Neuronal stem cell (in vitro differentiated cells): ENCODE results near the gene ZBTB40.

Experiments
- DNase-seq: peaks from one replicate; pipeline ENCODE4 v3.0.0-alpha.2; 2013; ENCODE audit warnings: low spot score
- H2AFZ ChIP-seq: one replicate; pipeline ENCODE4 v1.6.1; 2013; ENCODE audit warnings: mild to moderate bottlenecking, low read length, inconsistent platforms
- H2AK5ac ChIP-seq: 2 replicates; pipeline ENCODE4 v1.6.1; 2013; ENCODE audit warnings: low read depth, mild to moderate bottlenecking, inconsistent platforms, low read length, moderate library complexity, mixed read lengths
- H2BK120ac ChIP-seq: 2 replicates; pipeline ENCODE4 v1.6.1; 2013; ENCODE audit warnings: low read depth, mild to moderate bottlenecking, inconsistent platforms, low read length, moderate library complexity, mixed read lengths
- H2BK12ac ChIP-seq: one replicate; pipeline ENCODE4 v1.6.1; 2013; ENCODE audit warnings: low read length, inconsistent platforms
- H2BK15ac ChIP-seq: 2 replicates; pipeline ENCODE4 v1.6.1; 2013; ENCODE audit warnings: mild to moderate bottlenecking, low read length, inconsistent platforms, mixed read lengths
- H2BK5ac ChIP-seq: one replicate; pipeline ENCODE4 v1.6.1; 2013; ENCODE audit warnings: inconsistent platforms, mild to moderate bottlenecking, low read length, moderate library complexity
- H3K14ac ChIP-seq: one replicate; pipeline ENCODE4 v1.6.1; 2013; ENCODE audit warnings: low read length, inconsistent platforms
- H3K18ac ChIP-seq: 2 replicates; pipeline ENCODE4 v1.6.1; 2013; ENCODE audit warnings: low read length, inconsistent platforms
- H3K23ac ChIP-seq: 2 replicates; pipeline ENCODE4 v1.6.1; 2013; ENCODE audit warnings: low read depth, mild to moderate bottlenecking, mixed read lengths, low read length, inconsistent platforms; ENCODE audit not compliant: poor library complexity
- H3K27ac ChIP-seq: replicated peaks from 3 replicates; pipeline ENCODE4 v1.5.1; 2013; ENCODE audit warnings: low read length, inconsistent platforms
- H3K27me3 ChIP-seq, 3 experiments: 2 replicates each; pipeline ENCODE4 v1.6.1; 2013; ENCODE audit warnings: low read length in 3 of 3, mild to moderate bottlenecking in 2 of 3, inconsistent platforms in 1 of 3, low read depth in 1 of 3, mixed read lengths in 1 of 3, moderate library complexity in 1 of 3; ENCODE audit not compliant: control insufficient read depth in 3 of 3, insufficient read depth in 3 of 3
- H3K36me3 ChIP-seq, 2 donors: replicated peaks in 1 of 2; 2 replicates each; pipeline ENCODE4 v1.6.1; 2013; ENCODE audit warnings: low read length in 2 of 2; ENCODE audit not compliant: control insufficient read depth in 2 of 2, insufficient read depth in 2 of 2
- H3K4ac ChIP-seq: 2 replicates; pipeline ENCODE4 v1.6.1; 2013; ENCODE audit warnings: inconsistent platforms, mild to moderate bottlenecking, low read length, moderate library complexity
- H3K4me1 ChIP-seq, 2 donors: 1 replicate in 1 of 2; 2 replicates in 1 of 2; pipeline ENCODE4 v1.6.1; 2013; ENCODE audit warnings: low read length in 2 of 2, low read depth in 1 of 2; ENCODE audit not compliant: control insufficient read depth in 2 of 2, insufficient read depth in 1 of 2
- H3K4me2 ChIP-seq: one replicate; pipeline ENCODE4 v1.6.1; 2013; ENCODE audit warnings: mild to moderate bottlenecking, low read length, inconsistent platforms; ENCODE audit not compliant: insufficient read depth, poor library complexity, severe bottlenecking
- H3K4me3 ChIP-seq, 2 donors: 2 replicates each; pipeline ENCODE4 v1.5.1; 2013; ENCODE audit warnings: low read length in 2 of 2, mild to moderate bottlenecking in 2 of 2, inconsistent platforms in 1 of 2, moderate library complexity in 1 of 2
- H3K79me1 ChIP-seq: one replicate; pipeline ENCODE4 v1.6.1; 2013; ENCODE audit warnings: low read depth, mild to moderate bottlenecking, inconsistent platforms, low read length, moderate library complexity
- H3K9ac ChIP-seq: one replicate; pipeline ENCODE4 v1.6.1; 2013; ENCODE audit warnings: mild to moderate bottlenecking, low read depth, low read length, inconsistent platforms; ENCODE audit not compliant: poor library complexity
- H3K9me3 ChIP-seq, 2 donors: replicated peaks in 1 of 2; 2 replicates each; pipeline versions ENCODE3 to v1.6.1; 2013; ENCODE audit warnings: low read length in 2 of 2, mild to moderate bottlenecking in 2 of 2, inconsistent platforms in 1 of 2, low read depth in 1 of 2, mixed read lengths in 1 of 2, moderate library complexity in 1 of 2; ENCODE audit not compliant: control insufficient read depth in 2 of 2, insufficient read depth in 1 of 2
- H4K8ac ChIP-seq: one replicate; pipeline ENCODE4 v1.6.1; 2013; ENCODE audit warnings: low read depth, mild to moderate bottlenecking, inconsistent platforms, low read length, moderate library complexity
- H4K91ac ChIP-seq: one replicate; pipeline ENCODE4 v1.6.1; 2013; ENCODE audit warnings: low read length, low read depth, mild to moderate bottlenecking, inconsistent platforms; ENCODE audit not compliant: poor library complexity
- WGBS, 2 donors: extraction: QIAGEN DNeasy Blood & Tissue Kit; methylation state at CpG; one replicate each; pipeline ENCODE4 v1.1.7; 2013; ENCODE audit warnings: missing lambda C conversion rate in 2 of 2, mixed read lengths in 1 of 2; ENCODE audit not compliant: insufficient read length in 2 of 2, insufficient replicate concordance in 1 of 2; ENCODE audit errors: extremely low coverage in 2 of 2; 5-methylcytosine and 5-hydroxymethylcytosine counted together

The ZBTB40 gene

DNA sequence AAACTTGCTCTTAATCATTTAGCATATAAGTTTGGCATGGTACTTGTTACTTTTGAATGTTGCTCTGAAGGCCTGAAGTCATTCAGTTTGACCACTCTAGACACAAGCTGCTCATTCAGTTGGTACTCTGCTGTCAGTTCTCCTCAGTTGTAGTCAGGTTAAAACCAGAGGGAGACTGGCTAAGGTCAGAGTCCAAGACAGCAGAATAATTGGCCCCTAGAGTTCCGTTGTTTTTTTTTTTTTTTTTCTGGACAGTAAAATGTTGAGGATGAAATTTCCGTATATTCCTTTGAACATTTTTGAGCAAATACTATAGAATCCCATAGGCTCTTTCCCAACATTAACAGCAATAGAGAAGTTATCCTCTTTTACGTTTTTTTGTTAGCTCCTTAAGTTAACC, 9.4 kb downstream of the ZBTB40 start:
- Histone ChIP-seq H3K9me3 (peaks cover 0 to 2% of the 10 kb centered on the region in 2 donors), H3K36me3 (no peaks in the 10 kb centered on the region), H2BK5ac (no peak overlapping the region), H2BK15ac (no peak overlapping the region), H2BK120ac (no peak overlapping the region), H3K14ac (no peak overlapping the region), H3K4ac (no peak overlapping the region), H2AK5ac (no peak overlapping the region), H2AFZ (no peak overlapping the region), H3K4me1 (peaks cover 0 to 2% of the 10 kb centered on the region in 2 donors), H2BK12ac (no peak overlapping the region), H3K27me3 (no peaks in the 10 kb centered on the region), H3K23ac (no peak overlapping the region), H4K91ac (no peak overlapping the region), H3K27ac (no peak overlapping the region), H3K4me3 (no peak overlapping the region), H3K9ac (no peak overlapping the region), H3K18ac (no peak overlapping the region), H4K8ac (no peak overlapping the region), H3K79me1 (no peaks in the 10 kb centered on the region), H3K4me2 (no peak overlapping the region)
- no CpG with 5 or more reads among the region's 3 CpGs for WGBS, 2 donors
- DNase-seq, result no peak

DNA sequence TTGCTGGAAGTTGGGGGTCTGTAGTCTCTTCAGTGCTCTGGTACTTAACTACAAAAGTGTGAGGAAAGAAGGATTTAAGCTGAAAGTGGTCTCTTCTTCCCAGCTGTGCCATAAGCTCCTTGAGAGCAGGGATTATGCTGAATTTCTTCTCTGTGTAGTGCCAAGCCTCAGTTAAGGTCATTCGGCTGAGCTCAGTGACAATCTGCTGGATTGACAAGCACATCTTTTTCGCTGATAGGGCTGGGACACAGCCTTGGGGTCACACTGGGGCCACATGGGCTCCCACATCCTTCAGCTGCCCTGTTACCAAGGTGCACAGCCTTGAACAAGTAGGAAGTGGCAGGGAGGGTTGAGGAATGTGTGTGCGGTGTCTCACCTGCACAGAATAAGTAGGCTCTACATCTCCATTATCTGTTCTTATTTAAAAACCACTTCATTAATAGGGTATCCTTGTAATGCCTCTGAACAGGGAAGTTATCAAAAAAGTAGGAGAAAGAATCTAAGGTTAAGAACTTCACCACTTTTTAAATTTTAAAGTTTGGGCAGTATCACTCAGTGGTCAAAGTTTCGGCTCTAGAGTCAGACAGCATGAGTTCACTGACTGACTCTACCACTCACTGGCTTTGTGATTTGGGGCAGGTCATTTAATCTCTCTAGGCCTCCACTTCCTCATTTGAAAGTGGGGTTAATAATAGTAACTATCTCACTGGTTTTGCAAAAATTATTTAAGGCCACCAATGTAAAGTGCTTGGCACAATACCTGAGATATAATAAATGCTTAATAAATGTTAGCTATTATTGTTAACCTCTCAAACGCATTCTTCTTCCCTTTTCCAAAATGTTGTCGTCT, 10.3 kb downstream of the ZBTB40 start:
- H3K9ac ChIP-seq, result peak overlapping the region; percentile 44
- no CpG with 5 or more reads among the region's 6 CpGs for WGBS, 2 donors
- H2AK5ac ChIP-seq, result no peak overlapping the region
- H3K36me3 ChIP-seq, result no peaks in the 10 kb centered on the region
- H3K14ac ChIP-seq, result no peak overlapping the region
- no peak for DNase-seq
- H2BK15ac ChIP-seq, result no peak overlapping the region
- H3K27ac ChIP-seq, result no peak overlapping the region
- H2BK12ac ChIP-seq, result no peak overlapping the region
- no peak overlapping the region for H3K4ac ChIP-seq
- no peaks in the 10 kb centered on the region for H3K27me3 ChIP-seq
- H3K4me2 ChIP-seq, result no peak overlapping the region
- H4K8ac ChIP-seq, result no peak overlapping the region
- H3K4me3 ChIP-seq, result no peak overlapping the region
- peaks cover 0 to 2% of the 10 kb centered on the region in 2 donors for H3K9me3 ChIP-seq
- no peak overlapping the region for H3K23ac ChIP-seq
- H2BK120ac ChIP-seq, result no peak overlapping the region
- H3K18ac ChIP-seq, result no peak overlapping the region
- no peak overlapping the region for H4K91ac ChIP-seq
- no peak overlapping the region for H2AFZ ChIP-seq
- H2BK5ac ChIP-seq, result no peak overlapping the region
- no peaks in the 10 kb centered on the region for H3K4me1 ChIP-seq
- no peaks in the 10 kb centered on the region for H3K79me1 ChIP-seq

DNA sequence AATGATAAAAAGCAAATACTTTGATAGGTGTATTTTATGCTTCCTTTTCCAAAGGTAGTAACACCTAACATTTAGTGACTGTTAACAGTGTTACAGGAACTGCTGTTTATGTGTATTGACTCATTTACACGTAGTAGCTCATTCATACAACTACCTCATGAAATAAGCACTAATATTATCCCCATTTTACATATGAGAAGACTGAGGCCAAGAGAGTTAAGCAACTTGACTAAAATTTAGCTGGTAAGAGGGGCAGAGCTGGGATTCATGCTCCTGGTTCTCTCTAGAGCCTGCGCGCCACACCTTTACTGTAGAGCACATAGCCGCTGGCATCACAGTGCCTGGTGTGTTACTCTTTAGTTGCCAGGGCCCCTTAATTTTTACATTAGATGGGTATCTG, 11.3 kb downstream of the ZBTB40 start:
- no CpG with 5 or more reads among the region's 4 CpGs for WGBS, 2 donors
- no peak overlapping the region for H3K4ac ChIP-seq
- H2BK120ac ChIP-seq, result no peak overlapping the region
- no peak overlapping the region for H2AK5ac ChIP-seq
- DNase-seq, result no peak
- H2BK5ac ChIP-seq, result no peak overlapping the region
- no peak overlapping the region for H4K91ac ChIP-seq
- no peak overlapping the region for H3K14ac ChIP-seq
- no peaks in the 10 kb centered on the region for H3K27me3 ChIP-seq
- no peak overlapping the region for H4K8ac ChIP-seq
- no peak overlapping the region for H3K23ac ChIP-seq
- H3K27ac ChIP-seq, result no peak overlapping the region
- no peak overlapping the region for H2BK12ac ChIP-seq
- no peak overlapping the region for H3K18ac ChIP-seq
- no peak overlapping the region for H3K4me2 ChIP-seq
- H3K79me1 ChIP-seq, result no peaks in the 10 kb centered on the region
- no peak overlapping the region for H3K4me3 ChIP-seq
- H3K4me1 ChIP-seq, result no peaks in the 10 kb centered on the region
- H3K9me3 ChIP-seq, result peaks cover 0 to 2% of the 10 kb centered on the region in 2 donors
- H3K9ac ChIP-seq, result no peak overlapping the region
- H3K36me3 ChIP-seq, result no peaks in the 10 kb centered on the region
- no peak overlapping the region for H2BK15ac ChIP-seq
- H2AFZ ChIP-seq, result no peak overlapping the region

DNA sequence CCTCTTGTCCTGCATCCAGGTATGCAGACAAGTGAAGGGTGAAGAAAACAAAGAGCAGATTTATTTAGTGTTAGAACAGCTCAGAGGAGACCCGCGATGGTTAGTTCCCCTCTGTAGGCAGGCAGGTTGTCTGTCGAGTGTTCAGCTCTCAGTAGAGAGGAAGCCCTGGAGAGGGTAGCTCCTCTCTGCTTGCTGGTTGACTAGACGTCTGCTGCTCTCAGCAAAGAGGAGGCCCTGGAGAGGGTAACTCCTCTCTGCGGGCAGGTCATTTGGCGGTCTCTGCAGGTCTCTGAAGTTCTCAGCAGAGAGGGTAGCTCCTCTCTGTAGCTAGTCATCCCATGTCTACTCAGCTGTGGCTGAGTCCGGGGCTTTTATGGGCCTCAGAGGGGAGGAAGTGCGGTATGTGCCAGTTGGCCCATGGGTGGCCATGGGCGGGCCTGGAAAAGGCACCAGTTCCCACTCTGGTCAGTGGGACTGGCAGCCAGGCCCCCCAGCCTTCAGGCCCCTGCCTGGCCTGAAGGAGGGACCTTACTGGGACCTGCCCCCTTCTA, 13.4 kb downstream of the ZBTB40 start:
- H3K9me3 ChIP-seq, result peaks cover 0 to 2% of the 10 kb centered on the region in 2 donors

More for the DNA sequence above, 13.4 kb downstream of the ZBTB40 start:
- no peak overlapping the region for H3K14ac ChIP-seq
- no peaks in the 10 kb centered on the region for H3K4me1 ChIP-seq
- H3K4ac ChIP-seq, result no peak overlapping the region
- no peak overlapping the region for H3K4me2 ChIP-seq
- H4K8ac ChIP-seq, result no peak overlapping the region
- DNase-seq, result no peak
- H2AK5ac ChIP-seq, result no peak overlapping the region
- WGBS, 2 donors, result no CpG with 5 or more reads among the region's 9 CpGs
- no peak overlapping the region for H4K91ac ChIP-seq
- no peak overlapping the region for H3K23ac ChIP-seq
- no peak overlapping the region for H3K27ac ChIP-seq
- H3K79me1 ChIP-seq, result no peaks in the 10 kb centered on the region
- H3K9ac ChIP-seq, result no peak overlapping the region
- H2BK15ac ChIP-seq, result no peak overlapping the region
- no peaks in the 10 kb centered on the region for H3K36me3 ChIP-seq
- H3K18ac ChIP-seq, result no peak overlapping the region
- H2BK120ac ChIP-seq, result no peak overlapping the region
- H3K4me3 ChIP-seq, result no peak overlapping the region
- no peak overlapping the region for H2BK5ac ChIP-seq
- H2BK12ac ChIP-seq, result no peak overlapping the region
- H3K27me3 ChIP-seq, result no peaks in the 10 kb centered on the region
- H2AFZ ChIP-seq, result no peak overlapping the region
